Neural crest cell (in vitro differentiated cells): ENCODE data around the gene SNRNP40. TPM values are rescaled to one million over a fixed set of nuclear protein-coding genes. Genes with fewer than 3 reads are reported as not detected.
A peak's percentile ranks its signal among the peaks of the same experiment; 100 is the strongest.

Source experiments
- DNase-seq: peaks from one replicate; pipeline ENCODE4 v3.0.0; 2021; ENCODE audit warnings: low read depth, mixed read lengths, low spot score
- H3K27ac Mint-ChIP-seq: one replicate; pipeline ENCODE4 v1.8.0; 2021; ENCODE audit warnings: mild to moderate bottlenecking, mixed read lengths; ENCODE audit not compliant: unreplicated experiment
- H3K27me3 Mint-ChIP-seq: 2 replicates; pipeline ENCODE4 v1.8.0; 2021; ENCODE audit warnings: low read depth, mild to moderate bottlenecking, mixed read lengths
- H3K36me3 Mint-ChIP-seq: 2 replicates; pipeline ENCODE4 v1.8.0; 2021; ENCODE audit warnings: low read depth, mild to moderate bottlenecking, mixed read lengths
- H3K4me1 Mint-ChIP-seq: 2 replicates; pipeline ENCODE4 v1.8.0; 2021; ENCODE audit warnings: mixed read lengths
- H3K4me3 Mint-ChIP-seq: one replicate; pipeline ENCODE4 v1.8.0; 2021; ENCODE audit warnings: mild to moderate bottlenecking, mixed read lengths
- H3K9me3 Mint-ChIP-seq: 2 replicates; pipeline ENCODE4 v1.8.0; 2021; ENCODE audit warnings: mixed read lengths
- total RNA-seq: library from RNA; stranded (reverse); gene quantifications from 2 replicates; pipeline ENCODE4 v1.2.1, GENCODE V29; 2021
- TF ChIP-seq, protein P1 (sequence below): fragments of 200-600 bp; sonication (generic); conservative IDR thresholded peaks from 2 replicates; pipeline ENCODE4 v1.5.0; 2021; ENCODE audit warnings: antibody characterized with exemption, mild to moderate bottlenecking

SNRNP40 gene
- total RNA-seq, 1 donor from 2014 or later: 130 TPM

DNA sequence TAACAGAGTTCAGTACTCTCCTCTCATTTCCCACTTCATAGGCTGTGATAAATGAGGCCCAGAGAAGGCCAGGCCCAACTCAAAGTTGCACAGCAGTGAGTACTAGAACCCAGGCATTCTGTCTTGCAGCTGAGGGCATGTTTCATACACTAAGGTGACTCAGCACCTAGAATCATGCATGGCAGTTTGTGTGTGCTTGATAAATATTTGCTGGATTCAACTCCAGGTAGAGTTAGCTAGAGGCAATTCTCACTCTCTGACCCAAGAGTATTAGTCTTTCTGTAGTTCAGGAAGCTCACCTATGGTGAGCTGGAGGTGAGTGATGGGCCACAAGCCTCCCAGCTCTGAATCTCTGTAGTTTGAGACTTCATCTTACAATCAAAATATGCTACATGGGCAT, 67.6 kb downstream of the SNRNP40 start:
- Mint-ChIP-seq H3K4me3 (no peak overlapping the region), H3K27me3 (no peaks in the 10 kb centered on the region), H3K27ac (no peak overlapping the region), H3K36me3 (no peaks in the 10 kb centered on the region), H3K9me3 (no peaks in the 10 kb centered on the region), H3K4me1 (peaks cover 31% of the 10 kb centered on the region)
- no peak for DNase-seq
- TF ChIP-seq, protein P1, sequence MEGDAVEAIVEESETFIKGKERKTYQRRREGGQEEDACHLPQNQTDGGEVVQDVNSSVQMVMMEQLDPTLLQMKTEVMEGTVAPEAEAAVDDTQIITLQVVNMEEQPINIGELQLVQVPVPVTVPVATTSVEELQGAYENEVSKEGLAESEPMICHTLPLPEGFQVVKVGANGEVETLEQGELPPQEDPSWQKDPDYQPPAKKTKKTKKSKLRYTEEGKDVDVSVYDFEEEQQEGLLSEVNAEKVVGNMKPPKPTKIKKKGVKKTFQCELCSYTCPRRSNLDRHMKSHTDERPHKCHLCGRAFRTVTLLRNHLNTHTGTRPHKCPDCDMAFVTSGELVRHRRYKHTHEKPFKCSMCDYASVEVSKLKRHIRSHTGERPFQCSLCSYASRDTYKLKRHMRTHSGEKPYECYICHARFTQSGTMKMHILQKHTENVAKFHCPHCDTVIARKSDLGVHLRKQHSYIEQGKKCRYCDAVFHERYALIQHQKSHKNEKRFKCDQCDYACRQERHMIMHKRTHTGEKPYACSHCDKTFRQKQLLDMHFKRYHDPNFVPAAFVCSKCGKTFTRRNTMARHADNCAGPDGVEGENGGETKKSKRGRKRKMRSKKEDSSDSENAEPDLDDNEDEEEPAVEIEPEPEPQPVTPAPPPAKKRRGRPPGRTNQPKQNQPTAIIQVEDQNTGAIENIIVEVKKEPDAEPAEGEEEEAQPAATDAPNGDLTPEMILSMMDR: no peak

DNA sequence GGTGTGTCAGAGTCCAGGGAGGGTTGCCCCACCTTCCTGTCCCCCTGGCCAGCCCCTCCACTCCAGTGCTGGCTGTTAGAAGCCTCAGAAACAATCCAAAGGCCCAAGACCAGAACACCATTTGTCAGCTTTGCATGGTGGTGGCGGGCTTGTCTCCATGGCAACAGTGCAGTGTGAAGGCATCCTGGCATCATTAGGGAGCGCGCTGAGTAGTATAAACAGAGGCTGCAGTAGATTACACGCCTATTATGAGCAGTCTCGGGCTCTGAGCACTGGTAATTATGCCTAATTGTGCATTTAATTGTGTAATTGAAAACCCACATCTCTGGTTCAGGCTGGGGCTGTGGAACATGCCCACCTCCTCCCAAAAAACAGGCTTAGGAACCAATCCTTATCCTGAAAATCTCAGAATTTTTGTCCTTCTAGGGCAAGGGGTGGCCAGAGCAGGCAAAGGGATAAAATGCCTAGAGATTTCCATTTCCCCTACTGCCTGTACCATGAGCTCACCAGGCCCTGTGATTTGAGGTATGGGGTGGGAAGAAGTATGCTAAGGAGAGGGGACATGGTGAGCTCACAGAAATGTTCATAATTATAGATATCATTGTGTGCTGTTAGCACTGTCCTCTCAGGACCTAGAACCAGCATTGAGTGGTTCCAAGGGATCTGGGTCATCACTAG, 68.6 kb downstream of the SNRNP40 start:
- Mint-ChIP-seq H3K36me3 (no peaks in the 10 kb centered on the region), H3K4me3 (no peak overlapping the region), H3K27ac (no peak overlapping the region), H3K4me1 (peaks cover 29% of the 10 kb centered on the region), H3K9me3 (no peaks in the 10 kb centered on the region), H3K27me3 (no peaks in the 10 kb centered on the region)
- peak; percentile 20 for DNase-seq
- TF ChIP-seq, protein P1: no peak

DNA sequence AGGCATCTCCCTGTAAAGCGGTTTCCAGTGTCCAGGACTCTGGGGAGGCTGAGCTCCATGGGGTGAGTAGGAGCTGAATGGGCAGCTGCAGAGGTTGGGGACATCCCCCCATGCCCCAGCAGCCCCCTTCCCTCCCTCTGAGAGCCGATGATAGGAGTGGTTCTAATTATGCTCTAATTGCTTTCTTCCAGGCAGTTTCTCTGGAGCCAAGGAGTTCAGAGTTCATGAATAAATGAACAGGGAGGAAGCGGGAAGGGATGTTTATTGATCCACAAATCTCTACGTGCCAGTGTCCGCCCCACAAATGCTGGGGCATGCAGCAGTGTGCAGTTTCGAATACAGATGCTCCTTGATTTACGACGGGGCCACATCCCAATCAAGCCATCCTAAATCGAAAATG, 72.5 kb downstream of the SNRNP40 start:
- H3K27me3 Mint-ChIP-seq: no peaks in the 10 kb centered on the region
- peak overlapping the region; percentile 27 for H3K27ac Mint-ChIP-seq
- TF ChIP-seq, protein P1: no peak
- no peak overlapping the region for H3K4me3 Mint-ChIP-seq
- DNase-seq: no peak
- H3K36me3 Mint-ChIP-seq: no peaks in the 10 kb centered on the region
- H3K4me1 Mint-ChIP-seq: peaks cover 31% of the 10 kb centered on the region
- no peaks in the 10 kb centered on the region for H3K9me3 Mint-ChIP-seq

DNA sequence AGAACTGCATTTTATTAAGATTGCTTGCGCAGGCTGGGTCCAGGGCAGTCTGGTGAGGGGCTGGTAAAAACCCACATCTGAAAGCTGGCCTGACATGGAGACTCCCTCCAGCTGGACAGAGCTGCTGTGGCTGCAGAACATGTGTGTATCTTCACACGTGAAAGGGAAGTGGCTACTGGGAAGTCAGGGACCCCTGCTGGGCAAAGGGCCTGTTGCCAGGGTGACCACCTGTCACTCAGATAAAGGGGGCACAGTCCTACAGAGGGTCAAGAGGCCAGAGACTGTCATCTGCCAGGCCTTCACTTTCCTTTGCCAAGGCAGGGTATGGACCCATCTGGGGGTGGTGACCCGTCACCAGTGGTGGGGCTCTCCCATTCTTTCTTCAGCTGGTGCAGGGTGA, 74.4 kb downstream of the SNRNP40 start:
- DNase-seq: no peak
- peak overlapping the region; percentile 71 for H3K27ac Mint-ChIP-seq
- peaks cover 21% of the 10 kb centered on the region for H3K4me1 Mint-ChIP-seq
- no peak overlapping the region for H3K4me3 Mint-ChIP-seq
- no peaks in the 10 kb centered on the region for H3K9me3 Mint-ChIP-seq
- TF ChIP-seq, protein P1: no peak
- no peaks in the 10 kb centered on the region for H3K36me3 Mint-ChIP-seq
- H3K27me3 Mint-ChIP-seq: no peaks in the 10 kb centered on the region

DNA sequence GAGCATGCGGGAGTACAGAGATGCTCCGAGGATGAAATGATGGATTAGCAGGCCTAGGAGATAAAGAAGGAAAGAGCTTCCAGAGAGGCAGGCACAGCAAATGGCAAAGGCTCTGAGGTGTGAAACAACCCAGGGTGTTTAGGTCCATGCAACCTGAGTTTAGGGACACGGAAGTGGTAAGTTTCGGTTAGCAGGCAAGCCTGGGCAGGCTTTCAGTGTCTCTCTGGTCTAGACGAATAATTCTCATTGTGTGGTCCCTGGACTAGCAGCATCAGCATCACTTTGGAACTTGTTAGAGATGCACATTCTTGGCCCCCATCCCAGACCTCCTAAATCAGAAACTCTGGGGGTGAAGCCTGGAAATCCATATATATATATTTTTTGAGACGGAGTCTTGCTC, 75.5 kb downstream of the SNRNP40 start:
- DNase-seq: no peak
- Mint-ChIP-seq H3K4me1 (peaks cover 25% of the 10 kb centered on the region), H3K4me3 (no peak overlapping the region), H3K9me3 (no peaks in the 10 kb centered on the region), H3K27ac (peak overlapping the region; percentile 3), H3K27me3 (no peaks in the 10 kb centered on the region), H3K36me3 (no peaks in the 10 kb centered on the region)
- TF ChIP-seq, protein P1: no peak
